GM23338 (cell line): ENCODE measurements around the gene AQP6. TPM values are rescaled to one million over a fixed set of nuclear protein-coding genes. Genes with fewer than 3 reads are reported as not detected.

Source experiments
- ATAC-seq: fragments of 200-7000 bp; cut with Tn5 transposase; 3 replicates; pipeline ENCODE4 v1.9.1; 2020
- DNase-seq: peaks from one replicate; pipeline ENCODE4 v3.0.0-alpha.2; 2015; ENCODE audit warnings: low spot score
- H2AFZ ChIP-seq: fragments of 200-600 bp; sonication (generic); 2 replicates; pipeline ENCODE4 v1.8.0; 2016; ENCODE audit warnings: antibody characterized with exemption, mild to moderate bottlenecking, moderate library complexity
- H3F3A ChIP-seq: fragments of 200-600 bp; sonication (generic); replicated peaks from 2 replicates; pipeline ENCODE4 v1.8.0; 2017; ENCODE audit warnings: antibody characterized with exemption, mixed run types, low read depth
- H3K27ac ChIP-seq: fragments of 200-600 bp; sonication (generic); 2 replicates; pipeline ENCODE4 v1.6.1; 2016; ENCODE audit warnings: low read depth
- H3K27me3 ChIP-seq: fragments of 200-600 bp; sonication (generic); 2 replicates; pipeline ENCODE4 v1.8.0; 2016; ENCODE audit warnings: mild to moderate bottlenecking, mixed run types, moderate library complexity; ENCODE audit not compliant: insufficient read depth
- H3K36me3 ChIP-seq: fragments of 200-600 bp; sonication (generic); 2 replicates; pipeline ENCODE4 v1.8.0; 2016; ENCODE audit warnings: mild to moderate bottlenecking; ENCODE audit not compliant: insufficient read depth
- H3K4me1 ChIP-seq: fragments of 200-600 bp; sonication (generic); 2 replicates; pipeline ENCODE4 v1.8.0; 2016; ENCODE audit warnings: mild to moderate bottlenecking, moderate library complexity; ENCODE audit not compliant: insufficient read depth
- H3K4me2 ChIP-seq: fragments of 200-600 bp; sonication (generic); 2 replicates; pipeline ENCODE4 v1.7.1; 2017; ENCODE audit warnings: mixed run types
- H3K4me3 ChIP-seq: fragments of 200-600 bp; sonication (generic); 2 replicates; pipeline ENCODE4 v1.6.1; 2016; ENCODE audit warnings: mixed run types
- H3K79me2 ChIP-seq: fragments of 200-600 bp; sonication (generic); replicated peaks from 2 replicates; pipeline ENCODE4 v1.8.0; 2017; ENCODE audit warnings: mild to moderate bottlenecking; ENCODE audit not compliant: insufficient read depth
- H3K9me2 ChIP-seq: fragments of 200-600 bp; sonication (generic); 2 replicates; pipeline ENCODE4 v1.8.0; 2017; ENCODE audit not compliant: insufficient read depth
- H4K20me1 ChIP-seq: fragments of 200-600 bp; sonication (generic); replicated peaks from 2 replicates; pipeline ENCODE4 v1.8.0; 2017; ENCODE audit warnings: mild to moderate bottlenecking; ENCODE audit not compliant: insufficient read depth
- H3K27ac Mint-ChIP-seq: 2 replicates; pipeline ENCODE4 v1.8.0; 2020; ENCODE audit warnings: inconsistent platforms, mild to moderate bottlenecking, moderate library complexity, mixed read lengths
- H3K27me3 Mint-ChIP-seq: 3 replicates; pipeline ENCODE4 v1.8.0; 2022; ENCODE audit warnings: low read depth, mild to moderate bottlenecking, moderate library complexity, mixed read lengths, inconsistent platforms; ENCODE audit not compliant: insufficient read depth, poor library complexity
- H3K36me3 Mint-ChIP-seq: 3 replicates; pipeline ENCODE4 v1.8.0; 2021; ENCODE audit warnings: low read depth, mild to moderate bottlenecking, inconsistent platforms, moderate library complexity, mixed read lengths
- H3K4me1 Mint-ChIP-seq: 3 replicates; pipeline ENCODE4 v1.8.0; 2020; ENCODE audit warnings: mild to moderate bottlenecking, inconsistent platforms, mixed read lengths
- H3K4me3 Mint-ChIP-seq: 3 replicates; pipeline ENCODE4 v1.8.0; 2021; ENCODE audit warnings: moderate library complexity, mild to moderate bottlenecking, inconsistent platforms, mixed read lengths
- H3K9me3 Mint-ChIP-seq: 3 replicates; pipeline ENCODE4 v1.8.0; 2020; ENCODE audit warnings: moderate library complexity, mild to moderate bottlenecking, inconsistent platforms, mixed read lengths
- CREB1 ChIP-seq: fragments of 250-450 bp; sonication (Bioruptor Pico); IDR thresholded peaks from 2 replicates; pipeline ENCODE4 v1.5.0; 2020; ENCODE audit warnings: low read depth, mild to moderate bottlenecking, moderate library complexity
- ETS1 ChIP-seq: IDR thresholded peaks from 2 replicates; pipeline ENCODE4 v1.6.1; 2016; ENCODE audit warnings: antibody characterized with exemption
- EZH2 ChIP-seq: fragments of 200-600 bp; sonication (generic); IDR thresholded peaks from one replicate; pipeline ENCODE4 v1.8.0; 2017; ENCODE audit warnings: antibody characterized with exemption, mild to moderate bottlenecking, low read depth; ENCODE audit not compliant: unreplicated experiment
- EZH2phosphoT487 ChIP-seq: fragments of 200-600 bp; sonication (generic); IDR thresholded peaks from one replicate; pipeline ENCODE4 v1.8.1; 2018; ENCODE audit warnings: antibody characterized with exemption; ENCODE audit not compliant: unreplicated experiment
- JUNB ChIP-seq: IDR thresholded peaks from one replicate; pipeline ENCODE4 v1.6.1; 2016; ENCODE audit warnings: antibody characterized with exemption; ENCODE audit not compliant: unreplicated experiment
- NANOG ChIP-seq: IDR thresholded peaks from 2 replicates; pipeline ENCODE4 v1.6.1; 2016; ENCODE audit warnings: antibody characterized with exemption, borderline replicate concordance
- POLR2AphosphoS5 ChIP-seq: IDR thresholded peaks from 2 replicates; pipeline ENCODE4 v1.6.1; 2016; ENCODE audit warnings: antibody characterized with exemption, low read depth
- STAT1 ChIP-seq: IDR thresholded peaks from one replicate; pipeline ENCODE4 v1.6.1; 2016; ENCODE audit warnings: antibody characterized with exemption; ENCODE audit not compliant: unreplicated experiment
- ZNF114 ChIP-seq: fragments of 250-450 bp; sonication (Bioruptor Pico); IDR thresholded peaks from 2 replicates; pipeline ENCODE4 v1.5.0; 2020; ENCODE audit warnings: mild to moderate bottlenecking, moderate library complexity
- ZNF331 ChIP-seq: fragments of 250-450 bp; sonication (Bioruptor Pico); IDR thresholded peaks from 2 replicates; pipeline ENCODE4 v1.5.0; 2020; ENCODE audit warnings: low read depth, mild to moderate bottlenecking, moderate library complexity
- polyA plus RNA-seq: library from polyadenylated mRNA; unstranded; fragments of >200 nt; fragmentation: Nextera tagmentation; extraction: Ambion mirVana; gene quantifications from 2 replicates; pipeline ENCODE4 v1.2.1, GENCODE V29; 2016
- total RNA-seq: library from RNA; depleted of rRNA; stranded (reverse); fragments of >200 nt; shearing (Covaris generic); gene quantifications from 2 replicates; pipeline ENCODE4 v1.2.3, GENCODE V29; 2014
- TF ChIP-seq, protein P1 (sequence below): fragments of 250-450 bp; sonication (Bioruptor Pico); IDR thresholded peaks from 2 replicates; pipeline ENCODE4 v1.5.0; 2020; ENCODE audit warnings: mild to moderate bottlenecking, moderate library complexity
- TF ChIP-seq, protein P2 (sequence below), 2 experiments: fragments of 200-600 bp in 1 of 2; sonication (generic) in 1 of 2; conservative IDR thresholded peaks; 2 replicates each; pipeline versions ENCODE4 v1.5.1 to v1.6.1; 2016 to 2017; ENCODE audit warnings: antibody characterized with exemption in 2 of 2, low read depth in 2 of 2, mild to moderate bottlenecking in 2 of 2, moderate library complexity in 1 of 2
- TF ChIP-seq, protein P3 (sequence below): IDR thresholded peaks from one replicate; pipeline ENCODE4 v1.6.1; 2018; ENCODE audit warnings: antibody characterized with exemption; ENCODE audit not compliant: unreplicated experiment

Gene AQP6
- total and polyA plus RNA-seq, 2 experiments from 2014 or later = 0.08 TPM; not detected in 1

GRCh38 chr12:49972129-49972528 is 618 bp upstream of the AQP6 start:
- no peak overlapping the region for H3K4me2 ChIP-seq
- no peaks in the 10 kb centered on the region for H3K9me2 ChIP-seq
- no peak overlapping the region for H3K4me3 ChIP-seq
- Mint-ChIP-seq H3K9me3 (no peaks in the 10 kb centered on the region), H3K27me3 (peaks cover 13% of the 10 kb centered on the region), H3K4me3 (no peak overlapping the region), H3K36me3 (no peaks in the 10 kb centered on the region), H3K4me1 (peaks cover 3% of the 10 kb centered on the region; the same call in 2 of the 3 replicates), H3K27ac (no peak overlapping the region)
- no peak overlapping the region for H2AFZ ChIP-seq
- no peaks in the 10 kb centered on the region for H3F3A ChIP-seq
- H3K4me1 ChIP-seq = peaks cover 4% of the 10 kb centered on the region; the same call in 1 of the 2 replicates
- ATAC-seq (no peak), DNase-seq (no peak)
- no peak overlapping the region for H3K27ac ChIP-seq
- TF ChIP-seq JUNB (no peak), POLR2AphosphoS5 (no peak), CREB1 (CRISPR knock-in tag) (no peak), EZH2 (no peak), ZNF114 (CRISPR knock-in tag) (no peak), ZNF331 (no peak), EZH2phosphoT487 (no peak), NANOG (no peak), STAT1 (no peak), ETS1 (no peak)
- TF ChIP-seq, protein P1, sequence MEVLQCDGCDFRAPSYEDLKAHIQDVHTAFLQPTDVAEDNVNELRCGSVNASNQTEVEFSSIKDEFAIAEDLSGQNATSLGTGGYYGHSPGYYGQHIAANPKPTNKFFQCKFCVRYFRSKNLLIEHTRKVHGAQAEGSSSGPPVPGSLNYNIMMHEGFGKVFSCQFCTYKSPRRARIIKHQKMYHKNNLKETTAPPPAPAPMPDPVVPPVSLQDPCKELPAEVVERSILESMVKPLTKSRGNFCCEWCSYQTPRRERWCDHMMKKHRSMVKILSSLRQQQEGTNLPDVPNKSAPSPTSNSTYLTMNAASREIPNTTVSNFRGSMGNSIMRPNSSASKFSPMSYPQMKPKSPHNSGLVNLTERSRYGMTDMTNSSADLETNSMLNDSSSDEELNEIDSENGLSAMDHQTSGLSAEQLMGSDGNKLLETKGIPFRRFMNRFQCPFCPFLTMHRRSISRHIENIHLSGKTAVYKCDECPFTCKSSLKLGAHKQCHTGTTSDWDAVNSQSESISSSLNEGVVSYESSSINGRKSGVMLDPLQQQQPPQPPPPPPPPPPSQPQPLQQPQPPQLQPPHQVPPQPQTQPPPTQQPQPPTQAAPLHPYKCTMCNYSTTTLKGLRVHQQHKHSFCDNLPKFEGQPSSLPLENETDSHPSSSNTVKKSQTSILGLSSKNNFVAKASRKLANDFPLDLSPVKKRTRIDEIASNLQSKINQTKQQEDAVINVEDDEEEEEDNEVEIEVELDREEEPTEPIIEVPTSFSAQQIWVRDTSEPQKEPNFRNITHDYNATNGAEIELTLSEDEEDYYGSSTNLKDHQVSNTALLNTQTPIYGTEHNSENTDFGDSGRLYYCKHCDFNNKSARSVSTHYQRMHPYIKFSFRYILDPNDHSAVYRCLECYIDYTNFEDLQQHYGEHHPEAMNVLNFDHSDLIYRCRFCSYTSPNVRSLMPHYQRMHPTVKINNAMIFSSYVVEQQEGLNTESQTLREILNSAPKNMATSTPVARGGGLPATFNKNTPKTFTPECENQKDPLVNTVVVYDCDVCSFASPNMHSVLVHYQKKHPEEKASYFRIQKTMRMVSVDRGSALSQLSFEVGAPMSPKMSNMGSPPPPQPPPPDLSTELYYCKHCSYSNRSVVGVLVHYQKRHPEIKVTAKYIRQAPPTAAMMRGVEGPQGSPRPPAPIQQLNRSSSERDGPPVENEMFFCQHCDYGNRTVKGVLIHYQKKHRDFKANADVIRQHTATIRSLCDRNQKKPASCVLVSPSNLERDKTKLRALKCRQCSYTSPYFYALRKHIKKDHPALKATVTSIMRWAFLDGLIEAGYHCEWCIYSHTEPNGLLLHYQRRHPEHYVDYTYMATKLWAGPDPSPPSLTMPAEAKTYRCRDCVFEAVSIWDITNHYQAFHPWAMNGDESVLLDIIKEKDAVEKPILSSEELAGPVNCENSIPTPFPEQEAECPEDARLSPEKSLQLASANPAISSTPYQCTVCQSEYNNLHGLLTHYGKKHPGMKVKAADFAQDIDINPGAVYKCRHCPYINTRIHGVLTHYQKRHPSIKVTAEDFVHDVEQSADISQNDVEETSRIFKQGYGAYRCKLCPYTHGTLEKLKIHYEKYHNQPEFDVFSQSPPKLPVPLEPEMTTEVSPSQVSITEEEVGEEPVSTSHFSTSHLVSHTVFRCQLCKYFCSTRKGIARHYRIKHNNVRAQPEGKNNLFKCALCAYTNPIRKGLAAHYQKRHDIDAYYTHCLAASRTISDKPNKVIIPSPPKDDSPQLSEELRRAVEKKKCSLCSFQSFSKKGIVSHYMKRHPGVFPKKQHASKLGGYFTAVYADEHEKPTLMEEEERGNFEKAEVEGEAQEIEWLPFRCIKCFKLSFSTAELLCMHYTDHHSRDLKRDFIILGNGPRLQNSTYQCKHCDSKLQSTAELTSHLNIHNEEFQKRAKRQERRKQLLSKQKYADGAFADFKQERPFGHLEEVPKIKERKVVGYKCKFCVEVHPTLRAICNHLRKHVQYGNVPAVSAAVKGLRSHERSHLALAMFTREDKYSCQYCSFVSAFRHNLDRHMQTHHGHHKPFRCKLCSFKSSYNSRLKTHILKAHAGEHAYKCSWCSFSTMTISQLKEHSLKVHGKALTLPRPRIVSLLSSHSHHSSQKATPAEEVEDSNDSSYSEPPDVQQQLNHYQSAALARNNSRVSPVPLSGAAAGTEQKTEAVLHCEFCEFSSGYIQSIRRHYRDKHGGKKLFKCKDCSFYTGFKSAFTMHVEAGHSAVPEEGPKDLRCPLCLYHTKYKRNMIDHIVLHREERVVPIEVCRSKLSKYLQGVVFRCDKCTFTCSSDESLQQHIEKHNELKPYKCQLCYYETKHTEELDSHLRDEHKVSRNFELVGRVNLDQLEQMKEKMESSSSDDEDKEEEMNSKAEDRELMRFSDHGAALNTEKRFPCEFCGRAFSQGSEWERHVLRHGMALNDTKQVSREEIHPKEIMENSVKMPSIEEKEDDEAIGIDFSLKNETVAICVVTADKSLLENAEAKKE (CRISPR knock-in tag) = no peak
- TF ChIP-seq, protein P2, sequence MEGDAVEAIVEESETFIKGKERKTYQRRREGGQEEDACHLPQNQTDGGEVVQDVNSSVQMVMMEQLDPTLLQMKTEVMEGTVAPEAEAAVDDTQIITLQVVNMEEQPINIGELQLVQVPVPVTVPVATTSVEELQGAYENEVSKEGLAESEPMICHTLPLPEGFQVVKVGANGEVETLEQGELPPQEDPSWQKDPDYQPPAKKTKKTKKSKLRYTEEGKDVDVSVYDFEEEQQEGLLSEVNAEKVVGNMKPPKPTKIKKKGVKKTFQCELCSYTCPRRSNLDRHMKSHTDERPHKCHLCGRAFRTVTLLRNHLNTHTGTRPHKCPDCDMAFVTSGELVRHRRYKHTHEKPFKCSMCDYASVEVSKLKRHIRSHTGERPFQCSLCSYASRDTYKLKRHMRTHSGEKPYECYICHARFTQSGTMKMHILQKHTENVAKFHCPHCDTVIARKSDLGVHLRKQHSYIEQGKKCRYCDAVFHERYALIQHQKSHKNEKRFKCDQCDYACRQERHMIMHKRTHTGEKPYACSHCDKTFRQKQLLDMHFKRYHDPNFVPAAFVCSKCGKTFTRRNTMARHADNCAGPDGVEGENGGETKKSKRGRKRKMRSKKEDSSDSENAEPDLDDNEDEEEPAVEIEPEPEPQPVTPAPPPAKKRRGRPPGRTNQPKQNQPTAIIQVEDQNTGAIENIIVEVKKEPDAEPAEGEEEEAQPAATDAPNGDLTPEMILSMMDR (conservative IDR thresholded peaks at IDR 0.05; ENCODE audit: low read depth in 2 of 2) = no peak
- TF ChIP-seq, protein P3, sequence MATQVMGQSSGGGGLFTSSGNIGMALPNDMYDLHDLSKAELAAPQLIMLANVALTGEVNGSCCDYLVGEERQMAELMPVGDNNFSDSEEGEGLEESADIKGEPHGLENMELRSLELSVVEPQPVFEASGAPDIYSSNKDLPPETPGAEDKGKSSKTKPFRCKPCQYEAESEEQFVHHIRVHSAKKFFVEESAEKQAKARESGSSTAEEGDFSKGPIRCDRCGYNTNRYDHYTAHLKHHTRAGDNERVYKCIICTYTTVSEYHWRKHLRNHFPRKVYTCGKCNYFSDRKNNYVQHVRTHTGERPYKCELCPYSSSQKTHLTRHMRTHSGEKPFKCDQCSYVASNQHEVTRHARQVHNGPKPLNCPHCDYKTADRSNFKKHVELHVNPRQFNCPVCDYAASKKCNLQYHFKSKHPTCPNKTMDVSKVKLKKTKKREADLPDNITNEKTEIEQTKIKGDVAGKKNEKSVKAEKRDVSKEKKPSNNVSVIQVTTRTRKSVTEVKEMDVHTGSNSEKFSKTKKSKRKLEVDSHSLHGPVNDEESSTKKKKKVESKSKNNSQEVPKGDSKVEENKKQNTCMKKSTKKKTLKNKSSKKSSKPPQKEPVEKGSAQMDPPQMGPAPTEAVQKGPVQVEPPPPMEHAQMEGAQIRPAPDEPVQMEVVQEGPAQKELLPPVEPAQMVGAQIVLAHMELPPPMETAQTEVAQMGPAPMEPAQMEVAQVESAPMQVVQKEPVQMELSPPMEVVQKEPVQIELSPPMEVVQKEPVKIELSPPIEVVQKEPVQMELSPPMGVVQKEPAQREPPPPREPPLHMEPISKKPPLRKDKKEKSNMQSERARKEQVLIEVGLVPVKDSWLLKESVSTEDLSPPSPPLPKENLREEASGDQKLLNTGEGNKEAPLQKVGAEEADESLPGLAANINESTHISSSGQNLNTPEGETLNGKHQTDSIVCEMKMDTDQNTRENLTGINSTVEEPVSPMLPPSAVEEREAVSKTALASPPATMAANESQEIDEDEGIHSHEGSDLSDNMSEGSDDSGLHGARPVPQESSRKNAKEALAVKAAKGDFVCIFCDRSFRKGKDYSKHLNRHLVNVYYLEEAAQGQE = no peak
- H3K79me2 ChIP-seq = no peaks in the 10 kb centered on the region
- H3K27me3 ChIP-seq = peaks cover 10% of the 10 kb centered on the region; the same call in 1 of the 2 replicates
- H4K20me1 ChIP-seq = no peaks in the 10 kb centered on the region
- no peaks in the 10 kb centered on the region for H3K36me3 ChIP-seq
